Testis (tissue), 3 donors: ENCODE data around the gene ITPK1. TPM values are rescaled to one million over a fixed set of nuclear protein-coding genes. Genes with fewer than 3 reads are reported as not detected.

Source experiments
- DNase-seq: peaks from one replicate; pipeline ENCODE4 v3.0.0-alpha.2; 2019
- H3K27ac ChIP-seq, 2 donors: fragments of 200-600 bp; sonication (generic); one replicate each; pipeline ENCODE4 v1.5.1; 2019
- H3K27me3 ChIP-seq: fragments of 200-600 bp; sonication (generic); one replicate; pipeline ENCODE4 v1.5.1; 2019
- H3K36me3 ChIP-seq: fragments of 200-600 bp; sonication (generic); one replicate; pipeline ENCODE4 v1.5.1; 2017; ENCODE audit warnings: low read depth; ENCODE audit errors: missing control alignments
- H3K4me1 ChIP-seq: fragments of 200-600 bp; sonication (generic); one replicate; pipeline ENCODE4 v1.5.1; 2019
- H3K4me3 ChIP-seq, 2 donors: fragments of 200-600 bp; sonication (generic); one replicate each; pipeline ENCODE4 v1.5.1; 2017 to 2019
- H3K9me3 ChIP-seq: fragments of 200-600 bp; sonication (generic); one replicate; pipeline ENCODE4 v1.5.1; 2017
- CTCF ChIP-seq, 3 experiments: fragments of 450-650 bp in 2 of 3; fragments of 200-600 bp in 1 of 3; sonication (generic) in 1 of 3; IDR thresholded peaks; one replicate each; pipeline ENCODE4 v1.5.1; 2016 to 2019; ENCODE audit warnings: antibody characterized with exemption in 3 of 3, mild to moderate bottlenecking in 2 of 3, moderate library complexity in 1 of 3
- POLR2A ChIP-seq: fragments of 450-650 bp; IDR thresholded peaks from one replicate; pipeline ENCODE4 v1.6.1; 2017; ENCODE audit warnings: antibody characterized with exemption, mild to moderate bottlenecking, moderate library complexity
- WGBS, 2 donors: methylation state at CpG; one replicate each; pipeline ENCODE4 v1.1.5; 2018; 5-methylcytosine and 5-hydroxymethylcytosine counted together
- intact Hi-C: fragments of 100-400 bp; cut with DNase I; formaldehyde crosslinking; loops from one replicate; pipeline ENCODE4 v1.15.1; 2023; ENCODE audit warnings: low total_unique reads
- polyA plus RNA-seq: library from polyadenylated mRNA; stranded (reverse); fragments of 350-450 nt; fragmentation: Illumina TruSeq; extraction: RNeasy Lipid Tissue Mini Kit (QIAGEN cat#74804); gene quantifications from one replicate; pipeline ENCODE4 v1.2.3, GENCODE V29; 2014; ENCODE audit warnings: low read depth, low replicate concordance; ENCODE audit not compliant: insufficient read depth
- total RNA-seq, 2 donors: library from RNA; depleted of rRNA; stranded (reverse); fragments of >200 nt; gene quantifications; one replicate each; pipeline ENCODE4 v1.2.3, GENCODE V29; 2016

Gene ITPK1
- total and polyA plus RNA-seq, 3 donors from 2014 or later = 78.3 to 92.5 (median 90.6) TPM

GRCh38 chr14:93002851-93003298 is 112.8 kb downstream of the ITPK1 start:
- Histone ChIP-seq H3K4me3 (no peak overlapping the region), H3K27ac (no peak overlapping the region), H3K4me1 (peaks cover 38% of the 10 kb centered on the region), H3K36me3 (no peaks in the 10 kb centered on the region), H3K27me3 (no peaks in the 10 kb centered on the region), H3K9me3 (no peaks in the 10 kb centered on the region)
- TF ChIP-seq POLR2A (no peak), CTCF (IDR thresholded peaks at IDR 0.05) (no peak)
- 74 to 92% methylated on average over 5 of the region's 5 CpGs for WGBS, 2 donors
- no peak for DNase-seq
- intact Hi-C loops = no loop called here

- no peak overlapping the region for H3K4me3 ChIP-seq
- no peaks in the 10 kb centered on the region for H3K27me3 ChIP-seq
- intact Hi-C loops = no loop called here
- whole genome bisulfite sequencing, 2 donors = 93 to 97% methylated on average over 6 of the region's 6 CpGs
- peaks cover 30% of the 10 kb centered on the region for H3K4me1 ChIP-seq
- H3K9me3 ChIP-seq = no peaks in the 10 kb centered on the region
- H3K36me3 ChIP-seq = no peaks in the 10 kb centered on the region
- no peak overlapping the region for H3K27ac ChIP-seq
- TF ChIP-seq POLR2A = no peak
- TF ChIP-seq CTCF (IDR thresholded peaks at IDR 0.05) = no peak
- DNase-seq = no peak
These were observed 113.7 kb downstream of the ITPK1 start for GRCh38 chr14:93002049-93002448.

- Histone ChIP-seq H3K27ac (peak overlapping the region; percentile 52 to 68), H3K36me3 (no peaks in the 10 kb centered on the region), H3K27me3 (no peaks in the 10 kb centered on the region), H3K9me3 (no peaks in the 10 kb centered on the region), H3K4me1 (peaks cover 31% of the 10 kb centered on the region), H3K4me3 (no peak overlapping the region)
- DNase-seq = peak; percentile 59
- no peak for TF ChIP-seq CTCF (IDR thresholded peaks at IDR 0.05)
- WGBS, 2 donors = 52 to 63% methylated on average over 10 of the region's 10 CpGs
- intact Hi-C loops = no loop called here
These were observed 116.8 kb downstream of the ITPK1 start for GRCh38 chr14:92998946-92999345.

GRCh38 chr14:92997343-92998061 is 118.2 kb downstream of the ITPK1 start:
- 65 to 75% methylated on average over 12 to 14 of the region's 14 CpGs for WGBS, 2 donors
- no peak overlapping the region for H3K27ac ChIP-seq
- H3K36me3 ChIP-seq = no peaks in the 10 kb centered on the region
- TF ChIP-seq POLR2A = no peak
- no peak for TF ChIP-seq CTCF (IDR thresholded peaks at IDR 0.05)
- H3K9me3 ChIP-seq = no peaks in the 10 kb centered on the region
- H3K4me1 ChIP-seq = peaks cover 37% of the 10 kb centered on the region
- H3K27me3 ChIP-seq = no peaks in the 10 kb centered on the region
- intact Hi-C loops = no loop called here
- no peak for DNase-seq
- H3K4me3 ChIP-seq = no peak overlapping the region

- Histone ChIP-seq H3K27me3 (no peaks in the 10 kb centered on the region), H3K4me1 (peaks cover 39% of the 10 kb centered on the region), H3K4me3 (no peak overlapping the region), H3K9me3 (no peaks in the 10 kb centered on the region), H3K36me3 (no peaks in the 10 kb centered on the region), H3K27ac (no peak overlapping the region)
- 79 to 83% methylated on average over 6 to 9 of the region's 9 CpGs for WGBS, 2 donors
- intact Hi-C loops = no loop called here
- no peak for DNase-seq
- TF ChIP-seq CTCF (IDR thresholded peaks at IDR 0.05) (no peak), POLR2A (no peak)
These were observed 120.1 kb downstream of the ITPK1 start for GRCh38 chr14:92995620-92996019.
